Keratinocyte (primary cell): ENCODE data around the gene PRDX1. TPM values are rescaled to one million over a fixed set of nuclear protein-coding genes. Genes with fewer than 3 reads are reported as not detected.

Experiments used
- DNase-seq: peaks from one replicate; pipeline ENCODE4 v3.0.0-alpha.2; 2011; ENCODE audit warnings: low read depth, missing footprints, low spot score
- FAIRE-seq: peaks from 2 replicates; lab custom pipeline; 2011; peaks lifted over from hg19 to GRCh38; lab: Jason Lieb, UNC
- H2AFZ ChIP-seq: 2 replicates; pipeline ENCODE4 v1.6.0; 2012; ENCODE audit warnings: low read length, control low read depth, inconsistent platforms; ENCODE audit not compliant: control insufficient read depth
- H3K27ac ChIP-seq: 2 replicates; pipeline ENCODE4 v1.5.1; 2011; ENCODE audit warnings: low read length; ENCODE audit not compliant: control insufficient read depth, insufficient read depth
- H3K27me3 ChIP-seq: 3 replicates; pipeline ENCODE4 v1.6.0; 2011; ENCODE audit warnings: low read length; ENCODE audit not compliant: control insufficient read depth, insufficient read depth; ENCODE audit errors: extremely low read depth
- H3K36me3 ChIP-seq, 2 experiments: 2 replicates in 1 of 2; 3 replicates in 1 of 2; pipeline ENCODE4 v1.5.1; 2011; ENCODE audit warnings: low read length in 2 of 2, mild to moderate bottlenecking in 1 of 2; ENCODE audit not compliant: control insufficient read depth in 2 of 2, insufficient read depth in 2 of 2; ENCODE audit errors: extremely low read depth in 1 of 2
- H3K4me1 ChIP-seq: 3 replicates; pipeline ENCODE4 v1.5.1; 2011; ENCODE audit warnings: low read length; ENCODE audit not compliant: control insufficient read depth, insufficient read depth; ENCODE audit errors: extremely low read depth
- H3K4me2 ChIP-seq: 3 replicates; pipeline ENCODE4 v1.6.0; 2011; ENCODE audit warnings: low read depth, low read length; ENCODE audit not compliant: control insufficient read depth, insufficient read depth; ENCODE audit errors: extremely low read depth
- H3K4me3 ChIP-seq, 3 experiments: fragments of 200-600 bp in 1 of 3; sonication (generic) in 1 of 3; 2 replicates in 2 of 3; 3 replicates in 1 of 3; pipeline ENCODE4 v1.5.1; 2011 to 2016; ENCODE audit warnings: low read length in 3 of 3, mild to moderate bottlenecking in 3 of 3, control low read depth in 2 of 3, inconsistent platforms in 1 of 3, low read depth in 1 of 3, mixed read lengths in 1 of 3, mixed run types in 1 of 3, moderate library complexity in 1 of 3; ENCODE audit not compliant: control insufficient read depth in 2 of 3, insufficient read depth in 2 of 3; ENCODE audit errors: extremely low read depth in 1 of 3
- H3K79me2 ChIP-seq: 2 replicates; pipeline ENCODE4 v1.6.0; 2012; ENCODE audit warnings: low read length; ENCODE audit not compliant: control insufficient read depth, insufficient read depth
- H3K9ac ChIP-seq: 3 replicates; pipeline ENCODE4 v1.6.0; 2011; ENCODE audit warnings: low read length; ENCODE audit not compliant: control insufficient read depth, insufficient read depth; ENCODE audit errors: extremely low read depth
- H3K9me1 ChIP-seq: 3 replicates; pipeline ENCODE4 v1.6.0; 2011; ENCODE audit warnings: low read length; ENCODE audit not compliant: control insufficient read depth, insufficient read depth; ENCODE audit errors: extremely low read depth
- H3K9me3 ChIP-seq: 2 replicates; pipeline ENCODE4 v1.5.1; 2012; ENCODE audit warnings: low read depth, low read length; ENCODE audit not compliant: control insufficient read depth
- H4K20me1 ChIP-seq: 3 replicates; pipeline ENCODE4 v1.6.0; 2011; ENCODE audit warnings: low read length; ENCODE audit not compliant: control insufficient read depth, insufficient read depth; ENCODE audit errors: extremely low read depth
- CTCF ChIP-seq, 3 experiments: IDR thresholded peaks in 1 of 3; conservative IDR thresholded peaks in 1 of 3; optimal IDR thresholded peaks in 1 of 3; 2 replicates in 2 of 3; 3 replicates in 1 of 3; pipeline versions ENCODE3 to v1.5.1; 2011; ENCODE audit warnings: low read length in 3 of 3, mild to moderate bottlenecking in 3 of 3, moderate library complexity in 2 of 3, control low read depth in 1 of 3, inconsistent platforms in 1 of 3; ENCODE audit not compliant: insufficient read depth in 2 of 3; ENCODE audit errors: extremely low read depth in 1 of 3
- EZH2 ChIP-seq: IDR thresholded peaks from one replicate; pipeline ENCODE4 v1.6.1; 2012; ENCODE audit warnings: inconsistent platforms, mild to moderate bottlenecking, low read length, moderate library complexity
- dilution Hi-C: fragments of 300-500 bp; cut with MboI; formaldehyde crosslinking; loops from one replicate; pipeline ENCODE4 v1.7.0; 2020; ENCODE audit warnings: low sequenced_read_pairs; ENCODE audit not compliant: extremely low pct_ligation_motif_present
- polyA plus RNA-seq, 5 experiments: library from polyadenylated mRNA; depleted of rRNA in 3 of 5; stranded (reverse) in 3 of 5; stranded (forward) in 1 of 5; unstranded in 1 of 5; fragments of >200 nt; gene quantifications; 1 replicate in 1 of 5; 2 replicates in 3 of 5; 3 replicates in 1 of 5; pipeline versions ENCODE4 v1.2.1 to v1.2.3, GENCODE V29; 2011 to 2012; ENCODE audit warnings: missing spikeins in 2 of 5, low read depth in 1 of 5, low replicate concordance in 1 of 5

The PRDX1 gene
- polyA plus RNA-seq, 1 donor (not counting 4 experiments of a cell fraction or from before 2014, with no cell fraction given) = 1,251 TPM

- TF ChIP-seq EZH2 (no peak), CTCF (optimal IDR thresholded peaks at IDR 0.05 in 1 of 3, IDR thresholded peaks at IDR 0.05 in 1 of 3, conservative IDR thresholded peaks at IDR 0.05 in 1 of 3; ENCODE audit: extremely low read depth in 1 of 3, insufficient read depth in 2 of 3, low read length in 3 of 3) (no peak)
- Histone ChIP-seq H3K79me2 (no peaks in the 10 kb centered on the region), H3K4me3 (no peak overlapping the region), H4K20me1 (no peaks in the 10 kb centered on the region), H2AFZ (no peak overlapping the region), H3K9ac (no peak overlapping the region), H3K36me3 (no peaks in the 10 kb centered on the region), H3K27ac (no peak overlapping the region), H3K9me1 (no peaks in the 10 kb centered on the region), H3K27me3 (no peaks in the 10 kb centered on the region), H3K4me1 (peaks cover 6% of the 10 kb centered on the region), H3K4me2 (no peak overlapping the region), H3K9me3 (no peaks in the 10 kb centered on the region)
- no peak for FAIRE-seq
- dilution Hi-C loops = no loop called here
- DNase-seq = no peak
Measured at GRCh38 chr1:45531873-45532272, 10.2 kb upstream of the PRDX1 start.

- H3K4me3 ChIP-seq = no peak overlapping the region
- no peaks in the 10 kb centered on the region for H3K9me3 ChIP-seq
- no peak overlapping the region for H3K9ac ChIP-seq
- dilution Hi-C loops = no loop called here
- no peaks in the 10 kb centered on the region for H4K20me1 ChIP-seq
- H3K27ac ChIP-seq = no peak overlapping the region
- no peaks in the 10 kb centered on the region for H3K79me2 ChIP-seq
- FAIRE-seq (no peak), DNase-seq (no peak)
- no peak overlapping the region for H2AFZ ChIP-seq
- no peak for TF ChIP-seq CTCF (optimal IDR thresholded peaks at IDR 0.05 in 1 of 3, IDR thresholded peaks at IDR 0.05 in 1 of 3, conservative IDR thresholded peaks at IDR 0.05 in 1 of 3; ENCODE audit: extremely low read depth in 1 of 3, insufficient read depth in 2 of 3, low read length in 3 of 3)
- no peak for TF ChIP-seq EZH2
- no peak overlapping the region for H3K4me2 ChIP-seq
- no peaks in the 10 kb centered on the region for H3K27me3 ChIP-seq
- H3K36me3 ChIP-seq = no peaks in the 10 kb centered on the region
- no peaks in the 10 kb centered on the region for H3K9me1 ChIP-seq
- no peaks in the 10 kb centered on the region for H3K4me1 ChIP-seq
Measured at GRCh38 chr1:45530632-45531135, 9.0 kb upstream of the PRDX1 start.
